ENCODE measurements around the gene SLC12A8. TPM values are rescaled to one million over a fixed set of nuclear protein-coding genes. Genes with fewer than 3 reads are reported as not detected.

The SLC12A8 gene
- total RNA-seq, 1 donor from 2014 or later, result not detected

- Histone ChIP-seq H3K9me3 (replicated peaks) (no peaks in the 10 kb centered on the region), H3K27me3 (ENCODE audit: low read depth) (no peaks in the 10 kb centered on the region), H3K4me3 (no peak overlapping the region), H3K36me3 (no peaks in the 10 kb centered on the region), H3K4me1 (peaks cover 6% of the 10 kb centered on the region), H3K27ac (replicated peaks) (no peak overlapping the region)
- intact Hi-C loops (cut with micrococcal nuclease), result no loop called here
- no peak for TF ChIP-seq CTCF (IDR thresholded peaks at IDR 0.05; ENCODE audit: borderline replicate concordance)
- no peak for DNase-seq
These were observed 32.7 kb downstream of the SLC12A8 start for GRCh38 chr3:125179884-125180240.

GRCh38 chr3:125179143-125179883 lies 33.2 kb downstream of the SLC12A8 start:
- Histone ChIP-seq H3K9me3 (replicated peaks) (peaks cover under 1% of the 10 kb centered on the region), H3K4me1 (peaks cover 6% of the 10 kb centered on the region), H3K27me3 (ENCODE audit: low read depth) (no peaks in the 10 kb centered on the region), H3K36me3 (no peaks in the 10 kb centered on the region), H3K27ac (replicated peaks) (no peak overlapping the region), H3K4me3 (no peak overlapping the region)
- intact Hi-C loops (cut with micrococcal nuclease), result no loop called here
- DNase-seq, result no peak
- no peak for TF ChIP-seq CTCF (IDR thresholded peaks at IDR 0.05; ENCODE audit: borderline replicate concordance)

GRCh38 chr3:125177746-125178145 lies 34.8 kb downstream of the SLC12A8 start:
- Histone ChIP-seq H3K9me3 (replicated peaks) (peaks cover 5% of the 10 kb centered on the region), H3K27ac (replicated peaks) (no peak overlapping the region), H3K4me1 (peaks cover 6% of the 10 kb centered on the region), H3K4me3 (no peak overlapping the region), H3K27me3 (ENCODE audit: low read depth) (no peaks in the 10 kb centered on the region), H3K36me3 (no peaks in the 10 kb centered on the region)
- intact Hi-C loops (cut with micrococcal nuclease), result no loop called here
- DNase-seq, result no peak
- no peak for TF ChIP-seq CTCF (IDR thresholded peaks at IDR 0.05; ENCODE audit: borderline replicate concordance)

- peak overlapping the region; percentile 42 for H3K27ac ChIP-seq (replicated peaks)
- peaks cover 6% of the 10 kb centered on the region for H3K4me1 ChIP-seq
- TF ChIP-seq CTCF (IDR thresholded peaks at IDR 0.05; ENCODE audit: borderline replicate concordance), result no peak
- H3K9me3 ChIP-seq (replicated peaks), result peaks cover 5% of the 10 kb centered on the region
- no peak for DNase-seq
- no peak overlapping the region for H3K4me3 ChIP-seq
- no peaks in the 10 kb centered on the region for H3K27me3 ChIP-seq (ENCODE audit: low read depth)
- intact Hi-C loops (cut with micrococcal nuclease), result no loop called here
- no peaks in the 10 kb centered on the region for H3K36me3 ChIP-seq
These were observed 37.1 kb downstream of the SLC12A8 start for GRCh38 chr3:125175295-125176078.

GRCh38 chr3:125172346-125172745 lies 40.2 kb downstream of the SLC12A8 start:
- no peak overlapping the region for H3K27ac ChIP-seq (replicated peaks)
- H3K36me3 ChIP-seq, result no peaks in the 10 kb centered on the region
- H3K9me3 ChIP-seq (replicated peaks), result peaks cover 5% of the 10 kb centered on the region
- no peak for TF ChIP-seq CTCF (IDR thresholded peaks at IDR 0.05; ENCODE audit: borderline replicate concordance)
- no peak overlapping the region for H3K4me3 ChIP-seq
- no peak for DNase-seq
- intact Hi-C loops (cut with micrococcal nuclease), result no loop called here
- H3K4me1 ChIP-seq, result peaks cover 6% of the 10 kb centered on the region
- H3K27me3 ChIP-seq (ENCODE audit: low read depth), result no peaks in the 10 kb centered on the region
